Measurements from ENCODE around the gene TPCN2.

- TF ChIP-seq, protein P1, sequence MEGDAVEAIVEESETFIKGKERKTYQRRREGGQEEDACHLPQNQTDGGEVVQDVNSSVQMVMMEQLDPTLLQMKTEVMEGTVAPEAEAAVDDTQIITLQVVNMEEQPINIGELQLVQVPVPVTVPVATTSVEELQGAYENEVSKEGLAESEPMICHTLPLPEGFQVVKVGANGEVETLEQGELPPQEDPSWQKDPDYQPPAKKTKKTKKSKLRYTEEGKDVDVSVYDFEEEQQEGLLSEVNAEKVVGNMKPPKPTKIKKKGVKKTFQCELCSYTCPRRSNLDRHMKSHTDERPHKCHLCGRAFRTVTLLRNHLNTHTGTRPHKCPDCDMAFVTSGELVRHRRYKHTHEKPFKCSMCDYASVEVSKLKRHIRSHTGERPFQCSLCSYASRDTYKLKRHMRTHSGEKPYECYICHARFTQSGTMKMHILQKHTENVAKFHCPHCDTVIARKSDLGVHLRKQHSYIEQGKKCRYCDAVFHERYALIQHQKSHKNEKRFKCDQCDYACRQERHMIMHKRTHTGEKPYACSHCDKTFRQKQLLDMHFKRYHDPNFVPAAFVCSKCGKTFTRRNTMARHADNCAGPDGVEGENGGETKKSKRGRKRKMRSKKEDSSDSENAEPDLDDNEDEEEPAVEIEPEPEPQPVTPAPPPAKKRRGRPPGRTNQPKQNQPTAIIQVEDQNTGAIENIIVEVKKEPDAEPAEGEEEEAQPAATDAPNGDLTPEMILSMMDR (IDR thresholded peaks at IDR 0.05) = no peak
- no peak for TF ChIP-seq POLR2A (IDR thresholded peaks at IDR 0.05)
Observed at GRCh38 chr11:69055598-69056516, 7.1 kb downstream of the TPCN2 start.
